Caki2 (cell line): ENCODE measurements around the gene EIF1AD. TPM values are rescaled to one million over a fixed set of nuclear protein-coding genes. Genes with fewer than 3 reads are reported as not detected.

Experiments used
- DNase-seq: peaks from one replicate; pipeline ENCODE4 v3.0.0-alpha.2; 2015; ENCODE audit warnings: low read depth
- in situ Hi-C: cut with HindIII; loops from 2 replicates; pipeline ENCODE4 v1.10.0; 2016; ENCODE audit warnings: low sequenced_read_pairs, low pct_unique_long_range_greater_than_20kb, mixed read lengths
- total RNA-seq: library from RNA; depleted of rRNA; stranded (reverse); fragments of >200 nt; shearing (Covaris generic); gene quantifications from 2 replicates; pipeline ENCODE4 v1.2.3, GENCODE V29; 2014; ENCODE audit warnings: low replicate concordance

The EIF1AD gene
- total RNA-seq, 1 experiment from 2014 or later, result 35.4 TPM

DNA sequence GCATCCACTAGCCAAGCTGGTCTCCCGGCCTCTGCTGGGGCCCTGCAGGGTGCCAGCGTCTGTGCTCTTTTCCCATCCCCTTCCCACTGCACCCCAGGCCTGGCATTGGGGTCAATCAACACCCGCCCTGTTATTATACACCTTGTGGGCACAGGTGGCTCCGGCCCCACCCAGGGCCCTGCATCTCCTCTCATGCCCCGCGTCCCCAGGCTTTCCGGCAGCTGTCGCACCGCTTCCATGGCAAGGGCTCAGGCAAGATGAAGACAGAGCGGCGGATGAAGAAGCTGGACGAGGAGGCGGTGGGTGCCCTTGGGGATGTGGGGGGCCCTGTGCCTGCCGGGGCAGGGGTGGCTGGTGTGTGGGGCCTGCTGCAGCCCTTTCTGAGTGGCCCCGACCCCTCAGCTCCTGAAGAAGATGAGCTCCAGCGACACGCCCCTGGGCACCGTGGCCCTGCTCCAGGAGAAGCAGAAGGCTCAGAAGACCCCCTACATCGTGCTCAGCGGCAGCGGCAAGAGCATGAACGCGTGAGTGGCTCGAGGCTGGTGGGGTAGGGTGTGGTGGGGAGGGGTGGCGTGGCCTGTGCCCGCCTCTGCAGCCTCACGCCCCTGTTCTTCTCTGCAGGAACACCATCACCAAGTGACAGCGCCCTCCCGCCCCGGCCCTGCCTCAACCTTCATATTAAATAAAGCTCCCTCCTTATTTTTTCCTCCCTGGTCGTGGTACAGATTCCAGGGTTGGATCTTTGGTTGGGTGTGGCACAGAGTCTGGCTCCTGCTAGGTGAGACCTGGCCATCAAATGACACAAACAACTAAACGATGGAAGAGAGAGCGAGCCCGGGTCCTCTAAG, 23.3 kb downstream of the EIF1AD start:
- DNase-seq, result no peak
- in situ Hi-C loops, result no loop called here

DNA sequence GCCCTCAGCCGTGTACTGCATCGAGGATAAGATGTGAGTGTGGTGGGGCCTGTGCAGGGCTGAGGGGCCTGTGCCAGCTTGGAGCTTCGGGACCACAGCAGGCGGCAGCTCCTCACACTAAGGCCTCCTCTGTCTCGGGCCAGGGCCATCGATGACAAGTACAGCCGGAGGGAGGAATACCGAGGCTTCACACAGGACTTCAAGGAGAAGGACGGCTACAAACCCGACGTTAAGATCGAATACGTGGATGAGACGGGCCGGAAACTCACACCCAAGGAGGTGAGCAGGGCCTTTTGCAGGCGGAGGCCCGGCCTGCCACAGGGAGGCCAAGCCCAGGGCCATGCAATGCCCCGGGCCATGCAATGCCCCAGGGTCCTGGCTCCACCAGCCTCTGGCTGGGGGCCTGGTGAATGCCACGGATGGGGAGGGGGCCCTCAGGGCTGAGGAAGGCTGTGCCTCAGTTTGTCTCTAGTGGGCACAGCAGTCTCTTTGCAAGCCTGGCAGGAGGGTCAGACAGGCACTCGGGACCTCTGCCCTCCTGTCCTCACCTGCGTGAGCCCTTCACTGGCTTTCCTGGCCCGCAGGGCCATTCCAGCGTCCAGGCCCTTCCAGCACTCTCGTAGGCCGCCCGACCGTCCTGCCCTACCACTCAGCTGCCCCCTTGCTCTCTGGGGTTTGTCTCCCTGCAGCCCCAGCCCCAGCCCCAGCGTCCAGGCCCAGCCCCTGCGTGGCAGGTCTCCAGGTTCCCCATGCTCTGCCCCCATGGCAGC, 24.2 kb downstream of the EIF1AD start:
- DNase-seq, result no peak
- in situ Hi-C loops, result no loop called here

DNA sequence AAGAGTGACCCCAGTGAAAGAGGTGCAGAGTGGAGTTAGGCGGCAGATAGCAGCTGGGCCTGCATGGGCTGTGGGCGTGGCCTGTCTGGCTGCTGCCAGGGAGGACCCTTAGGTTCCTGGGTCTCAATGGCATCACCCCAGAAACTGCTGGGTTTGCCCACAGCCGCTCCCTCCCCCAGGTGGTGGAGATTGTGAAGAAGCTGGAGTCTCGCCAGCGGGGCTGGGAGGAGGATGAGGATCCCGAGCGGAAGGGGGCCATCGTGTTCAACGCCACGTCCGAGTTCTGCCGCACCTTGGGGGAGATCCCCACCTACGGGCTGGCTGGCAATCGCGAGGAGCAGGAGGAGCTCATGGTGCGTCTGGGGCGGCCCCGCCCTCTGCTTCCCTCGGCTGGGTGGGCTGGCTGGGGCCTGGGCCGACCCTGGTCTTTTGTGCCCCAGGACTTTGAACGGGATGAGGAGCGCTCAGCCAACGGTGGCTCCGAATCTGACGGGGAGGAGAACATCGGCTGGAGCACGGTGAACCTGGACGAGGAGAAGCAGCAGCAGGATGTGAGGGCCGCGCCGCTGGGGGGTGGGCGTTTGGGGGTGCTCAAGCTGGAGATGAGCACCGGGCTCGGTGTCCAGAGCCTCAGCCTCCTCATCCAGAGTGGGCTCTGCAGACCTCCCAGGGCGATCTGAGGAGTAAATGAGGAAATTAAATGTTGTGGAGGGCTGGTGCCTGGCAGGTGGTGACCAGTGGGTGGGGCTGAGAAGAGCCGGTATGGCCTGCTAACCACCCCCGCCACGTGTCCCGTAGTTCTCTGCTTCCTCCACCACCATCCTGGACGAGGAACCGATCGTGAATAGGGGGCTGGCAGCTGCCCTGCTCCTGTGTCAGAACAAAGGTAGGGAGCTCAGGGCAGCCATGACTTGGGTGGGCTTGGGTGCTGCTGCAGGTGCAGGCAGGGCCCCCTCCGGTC, 25.5 kb downstream of the EIF1AD start:
- DNase-seq, result no peak
- in situ Hi-C loops, result no loop called here

DNA sequence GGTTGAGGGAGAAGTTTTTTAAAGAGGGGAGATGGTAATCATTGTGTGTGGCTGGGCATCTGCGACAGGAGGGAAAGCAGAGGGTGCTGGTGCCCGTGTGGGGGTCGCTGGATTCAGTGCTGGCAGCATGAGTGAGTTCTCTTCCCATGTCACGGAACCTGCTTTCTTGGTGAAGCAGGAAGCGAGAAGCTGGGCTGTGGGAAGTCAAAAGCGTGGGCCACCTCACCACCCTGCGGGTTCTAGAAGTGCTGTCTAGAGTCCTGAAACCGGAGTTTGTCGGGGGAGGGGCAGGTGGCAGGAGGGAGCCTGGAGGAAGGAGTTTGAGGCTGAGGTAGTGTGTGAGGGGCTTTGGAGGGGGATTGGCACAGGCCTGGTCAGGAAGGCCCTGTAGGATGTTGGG, 26.2 kb downstream of the EIF1AD start:
- no peak for DNase-seq
- in situ Hi-C loops, result no loop called here

DNA sequence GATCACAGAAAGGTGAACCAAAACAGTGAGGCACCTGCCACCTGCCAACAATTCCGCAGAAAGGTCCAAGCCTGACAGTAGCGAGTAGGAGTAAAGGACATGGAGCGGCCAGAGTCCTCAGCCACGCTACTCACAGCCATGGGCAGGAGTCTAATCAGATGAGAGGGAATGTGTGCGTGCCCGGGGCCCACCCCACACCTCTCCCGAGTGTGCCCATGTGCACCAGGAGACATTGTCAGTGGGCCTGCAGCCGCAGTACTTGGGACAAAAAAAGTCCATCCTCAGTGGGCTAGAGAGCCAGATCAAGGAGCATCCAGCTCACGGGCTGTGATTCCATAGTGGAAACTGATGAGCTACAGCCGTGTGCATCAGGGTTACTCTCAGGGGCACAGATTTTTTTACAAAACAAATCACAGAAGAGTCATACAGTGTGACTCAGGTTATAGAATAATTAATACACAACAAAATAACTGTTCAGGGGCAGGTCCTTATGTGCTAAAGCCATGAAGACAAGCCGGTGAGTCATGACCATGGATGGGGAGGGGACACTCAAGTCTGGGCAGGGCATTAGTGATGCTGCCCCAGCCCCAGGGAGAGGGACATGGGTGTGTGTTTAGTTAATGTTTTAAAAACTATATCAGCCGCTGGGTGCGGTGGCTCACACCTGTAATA, 28.4 kb downstream of the EIF1AD start:
- DNase-seq, result peak; percentile 23
- in situ Hi-C loops, result no loop called here

DNA sequence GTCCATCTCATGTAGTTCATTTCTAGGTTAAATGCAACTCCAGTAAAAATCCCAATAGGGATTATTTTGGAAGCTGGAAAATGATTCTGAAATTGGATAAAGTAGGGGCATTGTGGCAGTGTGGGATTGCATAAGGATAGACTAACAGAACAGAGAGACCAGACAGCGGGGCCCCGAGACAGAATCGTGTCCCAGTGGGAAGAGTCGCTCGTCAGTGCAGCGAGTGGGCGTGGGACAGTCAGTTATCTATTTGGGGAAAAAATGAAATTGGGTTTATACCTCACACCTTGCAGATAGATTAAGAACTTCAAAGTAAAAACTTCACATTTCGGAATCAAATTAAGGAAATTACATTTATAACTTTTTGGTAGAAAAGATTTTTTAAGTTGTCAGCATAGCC, 29.8 kb downstream of the EIF1AD start:
- no peak for DNase-seq
- in situ Hi-C loops, result no loop called here

DNA sequence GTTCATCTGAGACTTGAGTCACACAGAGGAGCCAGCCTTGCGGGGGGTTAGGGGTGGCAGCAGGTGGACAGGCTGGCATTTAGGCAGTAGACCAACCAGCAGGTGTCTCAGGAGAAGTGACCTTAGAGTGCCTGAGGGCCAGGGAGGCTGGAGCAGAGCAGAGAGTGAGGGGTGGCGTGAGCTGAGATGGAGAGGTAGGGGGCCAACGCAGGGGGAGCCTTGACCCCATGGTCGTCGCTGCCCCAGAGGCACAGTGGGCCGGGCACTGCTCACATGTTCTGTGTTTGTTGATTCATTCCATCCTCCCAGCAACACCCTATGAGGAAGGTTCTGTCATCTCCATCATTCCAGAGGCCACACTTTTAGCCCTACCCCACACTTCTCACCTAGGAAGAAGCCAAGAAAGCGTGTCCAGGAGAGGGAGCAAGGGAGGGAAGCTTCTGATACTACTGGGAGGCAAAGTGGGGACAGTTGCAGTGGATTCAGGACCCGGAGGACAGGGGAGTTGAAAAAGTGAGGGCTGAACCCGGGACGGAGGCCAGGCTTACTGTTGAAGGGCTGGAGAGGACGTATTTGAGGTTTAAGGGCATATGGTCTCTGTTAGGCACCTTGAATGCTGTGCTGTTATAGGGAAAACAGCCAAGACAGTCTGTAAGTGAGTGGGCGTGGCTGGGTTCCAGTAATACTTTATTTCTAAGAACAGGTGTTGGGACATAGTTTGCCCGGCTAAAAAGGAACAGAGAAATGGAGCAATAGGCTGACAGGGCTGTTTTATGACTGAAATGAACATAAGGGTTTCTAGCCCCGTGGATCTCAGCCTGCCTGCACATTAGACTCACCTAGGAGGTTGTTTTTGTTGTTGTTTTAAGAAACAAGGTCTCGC, 33.1 kb downstream of the EIF1AD start:
- in situ Hi-C loops, result no loop called here
- no peak for DNase-seq

DNA sequence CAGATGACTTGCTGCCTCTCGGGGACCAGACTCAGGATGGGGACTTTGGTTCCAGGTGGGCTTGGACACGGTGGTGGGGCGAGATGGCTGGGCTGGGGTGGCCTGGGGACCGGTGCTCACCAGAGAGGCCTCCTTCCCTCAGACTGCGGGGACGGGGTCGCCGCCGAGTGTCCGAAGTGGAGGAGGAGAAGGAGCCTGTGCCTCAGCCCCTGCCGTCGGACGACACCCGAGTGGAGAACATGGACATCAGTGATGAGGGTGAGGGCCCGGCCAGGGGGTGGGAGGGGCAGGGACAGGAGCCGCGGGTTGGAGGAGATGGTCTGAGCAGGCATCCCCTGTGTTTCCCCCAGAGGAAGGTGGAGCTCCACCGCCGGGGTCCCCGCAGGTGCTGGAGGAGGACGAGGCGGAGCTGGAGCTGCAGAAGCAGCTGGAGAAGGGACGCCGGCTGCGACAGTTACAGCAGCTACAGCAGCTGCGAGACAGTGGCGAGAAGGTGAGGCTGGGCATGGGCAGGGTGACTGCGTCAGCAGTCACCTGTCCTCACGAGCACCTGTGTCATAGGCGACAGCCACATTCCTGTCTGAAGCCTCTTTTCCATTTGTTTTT, 34.5 kb downstream of the EIF1AD start:
- DNase-seq, result no peak
- in situ Hi-C loops, result no loop called here

DNA sequence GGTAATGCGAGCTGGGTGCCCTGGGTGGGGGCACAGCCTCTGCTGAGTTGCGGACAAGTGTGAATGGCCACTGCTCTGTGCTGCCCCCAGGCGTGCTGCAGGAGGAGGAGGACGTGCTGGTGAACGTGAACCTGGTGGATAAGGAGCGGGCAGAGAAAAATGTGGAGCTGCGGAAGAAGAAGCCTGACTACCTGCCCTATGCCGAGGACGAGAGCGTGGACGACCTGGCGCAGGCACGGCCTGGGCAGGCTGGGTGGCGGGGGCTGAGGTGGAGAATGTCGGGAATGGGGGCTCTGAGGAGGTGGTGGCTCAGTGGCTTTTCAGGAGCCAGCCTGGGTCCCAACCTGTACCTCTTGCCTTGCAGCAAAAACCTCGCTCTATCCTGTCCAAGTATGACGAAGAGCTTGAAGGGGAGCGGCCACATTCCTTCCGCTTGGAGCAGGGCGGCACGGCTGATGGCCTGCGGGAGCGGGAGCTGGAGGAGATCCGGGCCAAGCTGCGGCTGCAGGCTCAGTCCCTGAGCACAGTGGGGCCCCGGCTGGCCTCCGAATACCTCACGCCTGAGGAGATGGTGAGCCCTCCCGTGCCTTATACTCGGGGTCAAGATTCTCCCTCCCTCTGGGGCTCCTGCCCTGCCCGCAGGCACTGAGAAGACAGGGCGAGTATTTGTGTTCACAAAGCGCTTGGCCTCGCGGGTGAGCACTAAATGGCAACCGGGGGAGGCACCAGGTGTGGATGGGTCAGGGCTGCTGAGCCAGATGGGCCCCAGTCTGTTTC, 35.8 kb downstream of the EIF1AD start:
- DNase-seq, result no peak
- in situ Hi-C loops, result no loop called here

DNA sequence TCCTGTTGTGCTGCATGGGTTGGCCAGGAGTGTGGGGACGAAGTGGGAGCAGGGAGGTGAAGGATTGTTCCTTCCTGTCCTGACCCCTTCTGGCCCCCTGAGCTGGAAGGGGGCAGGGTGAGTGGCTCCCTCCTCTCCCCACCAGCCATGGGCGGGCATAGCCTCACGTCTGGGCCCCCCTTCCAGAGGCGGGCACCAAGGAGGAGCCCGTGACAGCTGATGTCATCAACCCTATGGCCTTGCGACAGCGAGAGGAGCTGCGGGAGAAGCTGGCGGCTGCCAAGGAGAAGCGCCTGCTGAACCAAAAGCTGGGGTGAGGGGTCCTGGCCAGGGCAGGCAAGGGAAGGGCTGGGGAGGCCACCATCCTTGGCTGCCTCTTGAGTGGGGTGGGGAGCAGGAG, 37.1 kb downstream of the EIF1AD start:
- DNase-seq, result no peak
- in situ Hi-C loops, result no loop called here

DNA sequence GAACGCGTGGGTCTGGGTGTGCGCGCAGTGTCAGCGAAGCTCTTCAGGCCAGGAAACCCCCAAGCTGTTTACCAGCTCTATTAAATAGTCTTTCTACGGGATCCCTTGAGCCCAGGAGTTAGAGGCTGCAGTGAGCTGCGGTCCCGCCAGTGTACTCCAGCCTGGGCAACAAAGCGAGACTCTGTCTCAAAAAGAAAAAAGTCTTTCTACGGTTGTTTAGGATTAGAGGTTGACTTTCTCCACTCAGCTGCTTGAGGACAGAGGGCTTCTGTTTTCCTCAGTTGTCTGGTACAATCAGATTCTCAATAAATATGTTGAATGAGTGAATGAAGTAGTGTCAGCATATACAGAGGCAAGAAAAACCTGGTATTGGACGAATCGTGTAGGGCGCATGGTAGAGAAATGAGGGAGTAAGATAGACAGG, 39.8 kb downstream of the EIF1AD start:
- in situ Hi-C loops, result no loop called here
- DNase-seq, result no peak

DNA sequence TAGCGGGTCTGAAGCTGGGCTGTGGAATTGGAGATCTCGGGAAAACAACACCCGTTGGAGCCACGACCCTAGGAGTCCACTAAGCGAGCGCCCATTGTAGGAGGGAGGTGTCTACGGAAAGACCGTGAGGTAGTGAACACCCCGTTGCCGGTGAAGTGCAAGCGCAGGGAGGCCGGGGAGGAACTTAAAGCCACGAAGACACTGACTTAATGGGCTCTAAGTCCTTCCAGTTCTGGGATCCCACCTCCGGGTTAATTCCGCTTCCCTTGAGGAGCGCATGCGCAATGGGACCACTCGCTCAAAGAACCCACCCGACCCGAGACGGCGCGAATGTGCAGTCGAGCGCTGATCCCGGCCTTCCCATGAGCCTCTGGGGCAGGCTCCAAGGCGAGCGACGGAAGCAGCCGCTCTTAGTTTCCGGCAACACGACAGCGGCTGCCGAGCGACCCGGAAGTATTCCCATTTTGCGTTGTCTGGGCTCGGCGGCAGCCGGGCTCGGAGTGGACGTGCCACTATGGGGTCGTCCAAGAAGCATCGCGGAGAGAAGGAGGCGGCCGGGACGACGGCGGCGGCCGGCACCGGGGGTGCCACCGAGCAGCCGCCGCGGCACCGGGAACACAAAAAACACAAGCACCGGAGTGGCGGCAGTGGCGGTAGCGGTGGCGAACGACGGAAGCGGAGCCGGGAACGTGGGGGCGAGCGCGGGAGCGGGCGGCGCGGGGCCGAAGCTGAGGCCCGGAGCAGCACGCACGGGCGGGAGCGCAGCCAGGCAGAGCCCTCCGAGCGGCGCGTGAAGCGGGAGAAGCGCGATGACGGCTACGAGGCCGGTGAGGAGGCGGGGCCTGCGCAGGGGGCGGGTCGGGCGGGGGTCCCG, 40.5 kb downstream of the EIF1AD start, which contains the start of gene SART1:
TSS of gene SART1 (plus strand) at position 468 of the 874 bp plus-strand sequence. CDS start at position 515, 47 bp downstream.
- DNase-seq, result peak; percentile 90
- in situ Hi-C loops, result no loop called here

DNA sequence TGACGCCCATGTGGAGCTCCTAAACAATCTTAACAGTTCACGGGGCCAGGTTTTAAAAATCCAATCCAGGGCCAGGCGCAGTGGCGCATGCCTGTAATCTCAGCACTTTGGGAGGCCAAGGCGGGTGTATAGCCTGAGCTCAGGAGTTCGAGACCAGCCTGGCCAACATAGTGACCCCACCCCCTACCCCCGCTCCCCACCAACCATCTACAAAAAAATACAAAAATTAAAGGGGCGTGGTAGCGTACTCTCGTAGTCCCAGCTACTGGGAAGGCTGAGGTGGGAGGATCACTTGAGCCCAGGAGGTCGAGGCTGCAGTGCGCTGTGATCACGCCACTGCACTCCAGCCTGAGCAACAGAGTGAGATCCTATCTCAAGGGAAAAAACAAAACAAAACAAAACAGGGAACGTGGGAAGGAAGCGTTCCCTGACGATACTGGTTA, 41.1 kb downstream of the EIF1AD start:
- DNase-seq, result no peak
- in situ Hi-C loops, result no loop called here

DNA sequence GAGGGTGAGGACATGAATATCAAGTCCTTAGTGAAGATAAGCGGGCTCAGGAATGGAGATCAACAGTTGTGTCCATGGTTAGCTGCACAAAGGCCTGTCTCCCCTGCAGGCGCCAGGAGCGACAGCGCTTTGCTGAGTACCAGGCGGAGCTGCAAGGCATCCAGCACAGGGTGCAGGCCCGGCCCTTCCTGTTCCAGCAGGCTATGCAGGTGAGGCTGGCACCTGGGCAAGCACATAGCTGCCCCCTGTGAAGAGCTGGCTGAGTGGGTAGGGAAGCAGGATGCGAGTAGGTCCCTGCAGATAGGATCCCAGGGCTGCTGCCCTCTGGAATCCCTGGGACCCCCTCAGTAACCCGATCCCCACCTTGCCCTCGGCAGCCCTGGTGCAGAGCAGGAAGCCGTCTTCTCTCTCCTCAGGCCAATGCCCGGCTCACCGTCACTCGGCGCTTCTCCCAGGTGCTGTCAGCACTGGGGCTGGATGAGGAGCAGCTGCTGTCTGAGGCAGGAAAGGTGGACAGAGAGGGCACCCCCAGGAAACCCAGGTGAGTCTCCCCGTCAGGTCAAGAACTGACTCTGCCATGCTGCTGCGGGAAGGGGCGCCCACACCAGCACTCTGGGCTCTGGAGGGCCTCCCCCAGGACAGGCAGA, 43.1 kb downstream of the EIF1AD start:
- DNase-seq, result no peak
- in situ Hi-C loops, result no loop called here

DNA sequence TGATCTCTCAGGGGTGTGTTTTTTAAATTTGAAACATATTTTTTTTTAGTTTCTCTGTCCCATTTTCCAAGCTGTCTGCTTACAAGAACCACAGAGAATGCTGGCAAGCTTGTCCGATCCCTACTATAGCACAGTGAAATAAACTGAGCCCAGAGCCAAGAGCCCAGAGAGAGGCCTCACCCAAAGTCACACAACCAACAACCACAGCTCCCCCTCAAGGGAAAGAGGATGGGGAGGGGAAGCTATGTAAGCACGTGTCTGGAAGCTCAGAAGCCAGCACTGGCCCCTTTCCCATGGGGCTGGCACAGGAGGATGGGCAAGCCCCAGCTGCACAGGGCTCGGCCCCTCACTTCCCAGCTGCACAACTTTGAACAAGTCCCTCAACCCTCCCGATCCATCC, 43.7 kb downstream of the EIF1AD start:
- in situ Hi-C loops, result no loop called here

More for the DNA sequence above, 43.7 kb downstream of the EIF1AD start:
- no peak for DNase-seq
